ENCODE measurements around the gene MAPK8IP1. TPM values are rescaled to one million over a fixed set of nuclear protein-coding genes. Genes with fewer than 3 reads are reported as not detected.

Gene MAPK8IP1
- polyA plus RNA-seq, 1 donor from 2014 or later, result 58.8 TPM

DNA sequence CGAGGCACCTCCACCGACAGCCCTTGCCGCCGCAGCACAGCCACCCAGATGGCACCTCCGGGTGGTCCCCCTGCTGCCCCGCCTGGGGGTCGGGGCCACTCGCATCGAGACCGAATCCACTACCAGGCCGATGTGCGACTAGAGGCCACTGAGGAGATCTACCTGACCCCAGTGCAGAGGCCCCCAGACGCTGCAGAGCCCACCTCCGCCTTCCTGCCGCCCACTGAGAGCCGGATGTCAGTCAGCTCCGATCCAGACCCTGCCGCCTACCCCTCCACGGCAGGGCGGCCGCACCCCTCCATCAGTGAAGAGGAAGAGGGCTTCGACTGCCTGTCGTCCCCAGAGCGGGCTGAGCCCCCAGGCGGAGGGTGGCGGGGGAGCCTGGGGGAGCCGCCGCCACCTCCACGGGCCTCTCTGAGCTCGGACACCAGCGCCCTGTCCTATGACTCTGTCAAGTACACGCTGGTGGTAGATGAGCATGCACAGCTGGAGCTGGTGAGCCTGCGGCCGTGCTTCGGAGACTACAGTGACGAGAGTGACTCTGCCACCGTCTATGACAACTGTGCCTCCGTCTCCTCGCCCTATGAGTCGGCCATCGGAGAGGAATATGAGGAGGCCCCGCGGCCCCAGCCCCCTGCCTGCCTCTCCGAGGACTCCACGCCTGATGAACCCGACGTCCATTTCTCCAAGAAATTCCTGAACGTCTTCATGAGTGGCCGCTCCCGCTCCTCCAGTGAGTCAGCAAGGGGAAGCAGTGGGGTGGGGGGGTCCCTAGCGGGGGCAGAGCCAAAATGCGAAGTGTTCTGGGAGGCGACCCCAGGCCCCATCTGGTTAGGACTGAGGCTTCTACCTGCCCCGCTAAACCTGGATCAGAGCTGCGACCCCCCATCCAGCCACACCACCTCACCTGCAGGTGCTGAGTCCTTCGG is 17.3 kb downstream of the MAPK8IP1 start:
- Histone ChIP-seq H3K79me2 (replicated peaks; ENCODE audit: insufficient read depth, low read length) (peaks cover 26% of the 10 kb centered on the region), H3K36me3 (ENCODE audit: insufficient read depth, low read length) (no peaks in the 10 kb centered on the region), H3K9ac (ENCODE audit: low read length) (no peak overlapping the region), H2AFZ (ENCODE audit: low read depth, low read length) (no peak overlapping the region), H3K9me3 (ENCODE audit: low read length) (no peaks in the 10 kb centered on the region), H3K9me2 (ENCODE audit: insufficient read depth, low read length) (no peaks in the 10 kb centered on the region), H3F3A (ENCODE audit: insufficient read depth, low read length, poor library complexity, severe bottlenecking) (no peaks in the 10 kb centered on the region), H3K4me2 (ENCODE audit: low read length) (no peak overlapping the region), H3K4me3 (ENCODE audit: low read length) (no peak overlapping the region), H3K27me3 (ENCODE audit: insufficient read depth, low read depth, low read length) (no peaks in the 10 kb centered on the region), H4K20me1 (ENCODE audit: insufficient read depth) (peaks cover 3% of the 10 kb centered on the region), H3K27ac (ENCODE audit: low read length) (no peak overlapping the region)
- TF ChIP-seq EP300 (conservative IDR thresholded peaks at IDR 0.05; ENCODE audit: poor library complexity, severe bottlenecking) (no peak), EZH2 (IDR thresholded peaks at IDR 0.05; ENCODE audit: borderline replicate concordance, insufficient read depth, low read length, poor library complexity, severe bottlenecking) (no peak), MXI1 (conservative IDR thresholded peaks at IDR 0.05; ENCODE audit: poor library complexity, severe bottlenecking) (no peak), POLR2AphosphoS5 (IDR thresholded peaks at IDR 0.05) (no peak), TAF1 (IDR thresholded peaks at IDR 0.05; ENCODE audit: low read depth) (no peak), RAD21 (conservative IDR thresholded peaks at IDR 0.05) (no peak), SMC3 (conservative IDR thresholded peaks at IDR 0.05; ENCODE audit: poor library complexity) (no peak)
- TF ChIP-seq, protein P1, sequence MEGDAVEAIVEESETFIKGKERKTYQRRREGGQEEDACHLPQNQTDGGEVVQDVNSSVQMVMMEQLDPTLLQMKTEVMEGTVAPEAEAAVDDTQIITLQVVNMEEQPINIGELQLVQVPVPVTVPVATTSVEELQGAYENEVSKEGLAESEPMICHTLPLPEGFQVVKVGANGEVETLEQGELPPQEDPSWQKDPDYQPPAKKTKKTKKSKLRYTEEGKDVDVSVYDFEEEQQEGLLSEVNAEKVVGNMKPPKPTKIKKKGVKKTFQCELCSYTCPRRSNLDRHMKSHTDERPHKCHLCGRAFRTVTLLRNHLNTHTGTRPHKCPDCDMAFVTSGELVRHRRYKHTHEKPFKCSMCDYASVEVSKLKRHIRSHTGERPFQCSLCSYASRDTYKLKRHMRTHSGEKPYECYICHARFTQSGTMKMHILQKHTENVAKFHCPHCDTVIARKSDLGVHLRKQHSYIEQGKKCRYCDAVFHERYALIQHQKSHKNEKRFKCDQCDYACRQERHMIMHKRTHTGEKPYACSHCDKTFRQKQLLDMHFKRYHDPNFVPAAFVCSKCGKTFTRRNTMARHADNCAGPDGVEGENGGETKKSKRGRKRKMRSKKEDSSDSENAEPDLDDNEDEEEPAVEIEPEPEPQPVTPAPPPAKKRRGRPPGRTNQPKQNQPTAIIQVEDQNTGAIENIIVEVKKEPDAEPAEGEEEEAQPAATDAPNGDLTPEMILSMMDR (IDR thresholded peaks at IDR 0.05; ENCODE audit: poor library complexity, severe bottlenecking), result no peak
- TF ChIP-seq, protein P2, sequence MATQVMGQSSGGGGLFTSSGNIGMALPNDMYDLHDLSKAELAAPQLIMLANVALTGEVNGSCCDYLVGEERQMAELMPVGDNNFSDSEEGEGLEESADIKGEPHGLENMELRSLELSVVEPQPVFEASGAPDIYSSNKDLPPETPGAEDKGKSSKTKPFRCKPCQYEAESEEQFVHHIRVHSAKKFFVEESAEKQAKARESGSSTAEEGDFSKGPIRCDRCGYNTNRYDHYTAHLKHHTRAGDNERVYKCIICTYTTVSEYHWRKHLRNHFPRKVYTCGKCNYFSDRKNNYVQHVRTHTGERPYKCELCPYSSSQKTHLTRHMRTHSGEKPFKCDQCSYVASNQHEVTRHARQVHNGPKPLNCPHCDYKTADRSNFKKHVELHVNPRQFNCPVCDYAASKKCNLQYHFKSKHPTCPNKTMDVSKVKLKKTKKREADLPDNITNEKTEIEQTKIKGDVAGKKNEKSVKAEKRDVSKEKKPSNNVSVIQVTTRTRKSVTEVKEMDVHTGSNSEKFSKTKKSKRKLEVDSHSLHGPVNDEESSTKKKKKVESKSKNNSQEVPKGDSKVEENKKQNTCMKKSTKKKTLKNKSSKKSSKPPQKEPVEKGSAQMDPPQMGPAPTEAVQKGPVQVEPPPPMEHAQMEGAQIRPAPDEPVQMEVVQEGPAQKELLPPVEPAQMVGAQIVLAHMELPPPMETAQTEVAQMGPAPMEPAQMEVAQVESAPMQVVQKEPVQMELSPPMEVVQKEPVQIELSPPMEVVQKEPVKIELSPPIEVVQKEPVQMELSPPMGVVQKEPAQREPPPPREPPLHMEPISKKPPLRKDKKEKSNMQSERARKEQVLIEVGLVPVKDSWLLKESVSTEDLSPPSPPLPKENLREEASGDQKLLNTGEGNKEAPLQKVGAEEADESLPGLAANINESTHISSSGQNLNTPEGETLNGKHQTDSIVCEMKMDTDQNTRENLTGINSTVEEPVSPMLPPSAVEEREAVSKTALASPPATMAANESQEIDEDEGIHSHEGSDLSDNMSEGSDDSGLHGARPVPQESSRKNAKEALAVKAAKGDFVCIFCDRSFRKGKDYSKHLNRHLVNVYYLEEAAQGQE (IDR thresholded peaks at IDR 0.05; ENCODE audit: borderline replicate concordance), result no peak

DNA sequence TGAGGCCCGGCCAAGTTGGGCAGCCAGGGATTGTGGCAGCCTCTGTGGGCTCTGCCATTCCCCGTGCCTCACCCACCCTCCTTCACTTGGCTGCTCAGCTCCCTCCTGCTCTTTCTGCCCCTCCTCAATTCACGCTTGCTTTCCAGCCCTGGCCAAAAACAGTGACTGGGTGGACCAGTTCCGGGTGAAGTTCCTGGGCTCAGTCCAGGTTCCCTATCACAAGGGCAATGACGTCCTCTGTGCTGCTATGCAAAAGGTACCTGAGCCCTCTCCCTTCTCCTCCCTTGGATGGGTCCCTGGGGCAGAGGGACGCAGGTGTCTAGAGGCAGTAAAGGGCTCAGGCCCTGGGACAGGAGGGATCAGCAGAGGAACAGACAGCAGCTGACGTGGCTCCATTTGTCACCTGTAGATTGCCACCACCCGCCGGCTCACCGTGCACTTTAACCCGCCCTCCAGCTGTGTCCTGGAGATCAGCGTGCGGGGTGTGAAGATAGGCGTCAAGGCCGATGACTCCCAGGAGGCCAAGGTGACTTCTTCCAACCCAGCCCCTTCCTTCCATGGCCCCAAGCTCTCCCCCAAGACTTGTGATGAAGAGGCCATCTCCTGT is 19.0 kb downstream of the MAPK8IP1 start:
- Histone ChIP-seq H3K4me3 (ENCODE audit: low read length) (no peak overlapping the region), H3K27ac (ENCODE audit: low read length) (no peak overlapping the region), H3K9me3 (ENCODE audit: low read length) (no peaks in the 10 kb centered on the region), H4K20me1 (ENCODE audit: insufficient read depth) (peaks cover 3% of the 10 kb centered on the region), H3K79me2 (replicated peaks; ENCODE audit: insufficient read depth, low read length) (peaks cover 26% of the 10 kb centered on the region), H2AFZ (ENCODE audit: low read depth, low read length) (no peak overlapping the region), H3K9ac (ENCODE audit: low read length) (no peak overlapping the region), H3K4me2 (ENCODE audit: low read length) (no peak overlapping the region), H3K27me3 (ENCODE audit: insufficient read depth, low read depth, low read length) (no peaks in the 10 kb centered on the region), H3F3A (ENCODE audit: insufficient read depth, low read length, poor library complexity, severe bottlenecking) (no peaks in the 10 kb centered on the region), H3K36me3 (ENCODE audit: insufficient read depth, low read length) (no peaks in the 10 kb centered on the region), H3K9me2 (ENCODE audit: insufficient read depth, low read length) (no peaks in the 10 kb centered on the region)
- TF ChIP-seq POLR2AphosphoS5 (IDR thresholded peaks at IDR 0.05) (no peak), MXI1 (conservative IDR thresholded peaks at IDR 0.05; ENCODE audit: poor library complexity, severe bottlenecking) (no peak)
